GM18508 (cell line): Measurements from ENCODE around the gene VPS52.

Experiments
- ATAC-seq: cut with Tn5 transposase; IDR thresholded peaks from one replicate; pipeline ENCODE4 v1.9.1; 2021; ENCODE audit warnings: moderate number of reproducible peaks; ENCODE audit not compliant: insufficient read depth, unreplicated experiment

The VPS52 gene

GRCh38 chr6:33304216-33304615 lies 32.5 kb upstream of the VPS52 start:
- no peak for ATAC-seq

- ATAC-seq, result no peak
These were observed 30.2 kb upstream of the VPS52 start for GRCh38 chr6:33301877-33302276.

GRCh38 chr6:33299237-33299944 lies 27.7 kb upstream of the VPS52 start:
- ATAC-seq, result no peak

GRCh38 chr6:33298773-33299236 lies 27.1 kb upstream of the VPS52 start, which contains the start of gene RGL2:
RGL2 (minus strand) TSS chr6:33298942; CDS start chr6:33298610, 332 bp downstream.
- no peak for ATAC-seq

- no peak for ATAC-seq
These were observed 26.5 kb upstream of the VPS52 start for GRCh38 chr6:33297956-33298772.

GRCh38 chr6:33297406-33297955 lies 25.8 kb upstream of the VPS52 start:
- ATAC-seq, result no peak

- no peak for ATAC-seq
These were observed 25.2 kb upstream of the VPS52 start for GRCh38 chr6:33296797-33297405.

- ATAC-seq, result no peak
These were observed 24.1 kb upstream of the VPS52 start for GRCh38 chr6:33295621-33296369.

- ATAC-seq, result no peak
These were observed 22.6 kb upstream of the VPS52 start for GRCh38 chr6:33294086-33294823.

- no peak for ATAC-seq
These were observed 21.5 kb upstream of the VPS52 start for GRCh38 chr6:33292996-33293682.

- ATAC-seq, result no peak
These were observed 18.8 kb upstream of the VPS52 start for GRCh38 chr6:33290459-33290858.

- ATAC-seq, result no peak
These were observed 18.2 kb upstream of the VPS52 start for GRCh38 chr6:33289784-33290315.

GRCh38 chr6:33288921-33289783 lies 17.5 kb upstream of the VPS52 start, which contains the start of the genes PFDN6 and WDR46:
PFDN6 (plus strand) TSS chr6:33289601; CDS start chr6:33289857, 256 bp downstream.
WDR46 (minus strand) TSS chr6:33289239; CDS start chr6:33289170, 69 bp downstream.
- ATAC-seq, result peak; percentile 51

- ATAC-seq, result no peak
These were observed 16.7 kb upstream of the VPS52 start for GRCh38 chr6:33288141-33288920.

- ATAC-seq, result no peak
These were observed 15.6 kb upstream of the VPS52 start for GRCh38 chr6:33286946-33287914.
